Upper lobe of left lung (tissue), 6 donors: ENCODE results near the gene PDGFRA. TPM values are rescaled to one million over a fixed set of nuclear protein-coding genes. Genes with fewer than 3 reads are reported as not detected.

Source experiments
- ATAC-seq, 2 donors: fragments of 200-7000 bp; cut with Tn5 transposase; one replicate each; pipeline ENCODE4 v1.9.1; 2022; ENCODE audit warnings: mild to moderate bottlenecking in 2 of 2, moderate library complexity in 2 of 2; ENCODE audit not compliant: low FRiP score in 2 of 2
- DNase-seq, 2 donors: peaks; one replicate each; pipeline ENCODE4 v3.0.0-alpha.2; 2019 to 2020
- H3K27ac ChIP-seq, 4 donors: fragments of 200-600 bp; sonication (generic); one replicate each; pipeline ENCODE4 v1.5.1; 2016 to 2019
- H3K27me3 ChIP-seq, 4 donors: fragments of 200-600 bp; sonication (generic); one replicate each; pipeline ENCODE4 v1.5.1; 2017 to 2019
- H3K36me3 ChIP-seq, 4 donors: fragments of 200-600 bp; sonication (generic); one replicate each; pipeline ENCODE4 v1.5.1; 2016 to 2019
- H3K4me1 ChIP-seq, 4 donors: fragments of 200-600 bp; sonication (generic); one replicate each; pipeline ENCODE4 v1.5.1; 2018 to 2019
- H3K4me3 ChIP-seq, 4 donors: fragments of 200-600 bp; sonication (generic); one replicate each; pipeline ENCODE4 v1.5.1; 2017 to 2019; ENCODE audit warnings: mild to moderate bottlenecking in 2 of 4, moderate library complexity in 1 of 4
- H3K9me3 ChIP-seq, 4 donors: fragments of 200-600 bp; sonication (generic); one replicate each; pipeline ENCODE4 v1.5.1; 2018 to 2019
- CTCF ChIP-seq, 6 experiments: fragments of 450-650 bp in 4 of 6; fragments of 200-600 bp in 2 of 6; sonication (generic) in 2 of 6; IDR thresholded peaks; one replicate each; pipeline ENCODE4 v1.5.1; 2016 to 2019; ENCODE audit warnings: antibody characterized with exemption in 6 of 6
- EP300 ChIP-seq, 4 donors: sonication (generic); formaldehyde crosslinking; IDR thresholded peaks; one replicate each; pipeline ENCODE4 v1.5.1; 2017; ENCODE audit warnings: antibody characterized with exemption in 4 of 4, control low read depth in 2 of 4
- POLR2A ChIP-seq, 4 donors: fragments of 450-650 bp; IDR thresholded peaks; one replicate each; pipeline ENCODE4 v1.5.1; 2016 to 2017; ENCODE audit warnings: antibody characterized with exemption in 4 of 4, mild to moderate bottlenecking in 2 of 4
- POLR2AphosphoS5 ChIP-seq, 2 donors: sonication (generic); formaldehyde crosslinking; IDR thresholded peaks; one replicate each; pipeline ENCODE4 v1.5.1; 2017; ENCODE audit warnings: antibody characterized with exemption in 2 of 2
- WGBS, 2 donors: methylation state at CpG; one replicate each; pipeline ENCODE4 v1.1.5; 2017 to 2018; 5-methylcytosine and 5-hydroxymethylcytosine counted together
- total RNA-seq, 6 donors: library from RNA; depleted of rRNA in 4 of 6; stranded (reverse); fragments of >200 nt in 4 of 6; gene quantifications; one replicate each; pipeline versions ENCODE4 v1.1.0 to v1.2.1, GENCODE V29; 2016 to 2021
- donor health status: DM: no; HTN: no; CAD: no; lungs with moderate emphysema.
- donor health status: DM: no; HTN: yes; CAD: no; lungs with severe emphysema.

Gene PDGFRA
- total RNA-seq, 6 donors from 2014 or later, result 60.5 to 136 (median 77.0) TPM

DNA sequence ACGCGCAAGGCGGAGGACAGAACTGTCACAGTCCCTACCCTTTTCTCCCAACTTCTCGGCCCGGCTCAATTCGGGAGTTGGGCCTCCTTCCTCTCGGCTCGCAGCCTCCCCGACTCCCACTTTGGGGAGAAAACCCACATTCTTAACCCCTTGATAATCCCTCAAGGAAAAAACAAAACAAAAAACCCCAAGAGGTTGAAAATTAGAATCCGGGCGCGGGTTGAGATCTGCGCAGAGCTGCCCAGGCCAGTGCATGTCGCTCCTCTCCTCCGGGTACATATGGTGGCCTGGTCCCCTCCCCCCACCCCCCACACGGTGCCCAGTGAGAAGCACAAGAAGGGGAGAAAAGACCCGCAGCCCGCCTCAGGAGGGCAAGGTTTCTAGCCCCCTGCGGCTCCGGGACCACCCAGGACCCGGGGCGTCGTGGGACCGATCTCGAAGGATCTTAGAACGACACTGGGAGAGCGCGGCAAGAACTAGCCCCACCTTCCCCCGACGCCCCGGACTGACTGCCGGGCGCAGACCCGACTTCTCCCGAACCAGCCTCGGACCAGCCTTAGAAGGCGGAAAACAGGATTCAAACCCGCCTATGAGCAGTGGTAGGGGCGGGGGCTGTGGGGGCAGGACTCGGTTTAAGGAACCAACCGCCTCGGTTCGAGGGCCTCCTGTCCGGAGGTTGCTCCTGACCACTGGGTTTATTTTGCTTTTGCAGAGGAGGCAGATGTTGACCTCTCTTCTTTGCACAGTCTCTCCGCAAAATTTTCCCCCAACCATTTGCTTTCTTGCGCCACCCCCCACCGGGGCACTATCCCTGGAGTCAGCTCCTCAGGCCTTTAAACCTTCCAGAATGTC, 2.5 kb upstream of the PDGFRA start:
- ATAC-seq (peak; percentile 65 to 69), DNase-seq (peak; percentile 46 to 81)
- Histone ChIP-seq H3K27me3 (peaks cover 0 to 60% (median 42%) of the 10 kb centered on the region in 4 donors), H3K27ac (peak overlapping the region; percentile 31 to 76 (median 65)), H3K9me3 (no peaks in the 10 kb centered on the region), H3K36me3 (no peaks in the 10 kb centered on the region), H3K4me3 (peak overlapping the region in 3 of 4 donors; percentile 25 to 60 (median 46)), H3K4me1 (peaks cover 42 to 59% (median 49%) of the 10 kb centered on the region in 4 donors)
- WGBS, 2 donors, result 5 to 10% methylated on average over 21 to 47 of the region's 47 CpGs
- no peak for TF ChIP-seq EP300 (IDR thresholded peaks at IDR 0.05)
- TF ChIP-seq POLR2A (IDR thresholded peaks at IDR 0.05), result peak in 2 of 4 donors; percentile 34 to 52
- no peak for TF ChIP-seq CTCF (IDR thresholded peaks at IDR 0.05)
- peak in 1 of 2 donors; percentile 75 for TF ChIP-seq POLR2AphosphoS5 (IDR thresholded peaks at IDR 0.05)

- peak overlapping the region; percentile 25 to 76 (median 60) for H3K27ac ChIP-seq
- H3K9me3 ChIP-seq, result no peaks in the 10 kb centered on the region
- ATAC-seq (peak in 1 of 2 donors; percentile 17), DNase-seq (peak in 1 of 2 donors; percentile 45)
- H3K4me1 ChIP-seq, result peaks cover 50 to 68% (median 57%) of the 10 kb centered on the region in 4 donors
- 3 to 6% methylated on average over 15 to 36 of the region's 36 CpGs for WGBS, 2 donors
- TF ChIP-seq EP300 (IDR thresholded peaks at IDR 0.05), result no peak
- no peak for TF ChIP-seq POLR2A (IDR thresholded peaks at IDR 0.05)
- no peak for TF ChIP-seq CTCF (IDR thresholded peaks at IDR 0.05)
- TF ChIP-seq POLR2AphosphoS5 (IDR thresholded peaks at IDR 0.05), result no peak
- H3K27me3 ChIP-seq, result peaks cover 0 to 68% (median 50%) of the 10 kb centered on the region in 4 donors
- H3K4me3 ChIP-seq, result peak overlapping the region in 3 of 4 donors; percentile 25 to 60 (median 46)
- no peaks in the 10 kb centered on the region for H3K36me3 ChIP-seq
Measured at GRCh38 chr4:54227256-54228055, 1.6 kb upstream of the PDGFRA start.

DNA sequence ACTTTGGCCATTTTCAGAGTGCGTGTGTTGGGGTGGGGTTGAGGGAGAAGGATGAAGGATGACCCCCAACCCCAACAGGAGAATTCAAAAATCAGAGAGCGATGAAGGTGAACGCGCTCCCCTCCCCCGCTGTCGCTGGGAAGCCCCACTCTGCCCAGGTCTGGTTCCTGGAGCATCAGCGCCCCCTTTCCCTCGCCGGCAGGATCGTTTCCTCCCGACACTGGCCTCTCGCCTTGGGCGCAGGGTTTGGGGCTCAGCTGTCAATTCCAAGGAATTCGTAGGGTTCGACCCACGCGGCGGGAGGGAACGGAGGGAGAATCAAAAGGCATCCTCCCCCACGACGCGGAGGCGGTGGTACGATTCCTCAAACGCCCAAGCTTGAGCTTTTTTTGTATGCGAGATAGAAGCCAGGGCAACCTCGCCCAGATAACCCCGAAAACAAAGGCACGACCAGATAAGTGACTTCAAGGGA, 1.0 kb upstream of the PDGFRA start:
- WGBS, 2 donors, result 3% methylated on average over 23 to 29 of the region's 29 CpGs
- Histone ChIP-seq H3K4me3 (peak overlapping the region in 3 of 4 donors; percentile 25 to 60 (median 46)), H3K36me3 (no peaks in the 10 kb centered on the region), H3K4me1 (peaks cover 55 to 74% (median 63%) of the 10 kb centered on the region in 4 donors), H3K27ac (peak overlapping the region; percentile 25 to 76 (median 60)), H3K27me3 (peaks cover 0 to 74% (median 55%) of the 10 kb centered on the region in 4 donors), H3K9me3 (no peaks in the 10 kb centered on the region)
- DNase-seq, result peak; percentile 47 to 67
- ATAC-seq, result peak in 1 of 2 donors; percentile 73
- TF ChIP-seq POLR2A (IDR thresholded peaks at IDR 0.05) (no peak), EP300 (IDR thresholded peaks at IDR 0.05) (no peak), CTCF (IDR thresholded peaks at IDR 0.05) (peak in 5 of 6 experiments; percentile 59 to 66 (median 65)), POLR2AphosphoS5 (IDR thresholded peaks at IDR 0.05) (peak; percentile 27 to 29)

DNA sequence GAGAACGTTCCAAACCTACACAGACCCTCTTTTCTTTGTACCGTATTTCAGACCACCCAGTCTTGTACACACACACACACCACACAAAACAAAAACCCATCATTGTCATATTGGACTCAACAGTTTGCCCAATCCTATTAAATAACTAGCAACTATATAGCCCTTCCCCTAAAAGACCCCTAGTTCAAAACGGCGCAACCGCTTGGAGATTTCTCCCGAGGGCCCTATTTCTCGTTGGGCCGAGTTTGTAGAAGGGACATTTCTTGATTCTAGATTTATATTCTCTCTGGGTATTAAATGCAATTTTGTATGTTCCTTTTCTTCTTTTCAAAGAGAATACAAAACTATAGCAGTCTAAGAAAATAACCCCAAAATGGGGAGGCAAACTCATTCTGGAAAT, 547 bp upstream of the PDGFRA start:
- H3K9me3 ChIP-seq, result no peaks in the 10 kb centered on the region
- H3K4me1 ChIP-seq, result peaks cover 59 to 79% (median 67%) of the 10 kb centered on the region in 4 donors
- H3K4me3 ChIP-seq, result peak overlapping the region; percentile 14 to 60 (median 36)
- DNase-seq (no peak), ATAC-seq (no peak)
- H3K27ac ChIP-seq, result peak overlapping the region in 3 of 4 donors; percentile 52 to 76 (median 69)
- TF ChIP-seq POLR2AphosphoS5 (IDR thresholded peaks at IDR 0.05), result no peak
- 6 to 11% methylated on average over 8 of the region's 8 CpGs for WGBS, 2 donors
- H3K27me3 ChIP-seq, result peaks cover 0 to 75% (median 55%) of the 10 kb centered on the region in 4 donors
- H3K36me3 ChIP-seq, result no peaks in the 10 kb centered on the region
